RWPE2 (cell line): ENCODE data around the gene SATB1.

Source experiments
- ATAC-seq: fragments of 200-7000 bp; cut with Tn5 transposase; 3 replicates; pipeline ENCODE4 v1.9.1; 2021; ENCODE audit warnings: low read depth
- DNase-seq: peaks from one replicate; pipeline ENCODE4 v3.0.0-alpha.2; 2020; ENCODE audit warnings: low spot score
- H3K27ac ChIP-seq: fragments of 450-650 bp; 2 replicates; pipeline ENCODE4 v1.5.1; 2017; ENCODE audit warnings: mild to moderate bottlenecking; ENCODE audit not compliant: poor library complexity, severe bottlenecking
- H3K27me3 ChIP-seq: fragments of 250-450 bp; sonication (Bioruptor Pico); 2 replicates; pipeline ENCODE4 v1.5.1; 2021; ENCODE audit warnings: mild to moderate bottlenecking, moderate library complexity; ENCODE audit not compliant: insufficient read depth, poor library complexity, severe bottlenecking
- H3K36me3 ChIP-seq: fragments of 250-450 bp; sonication (Bioruptor Pico); 2 replicates; pipeline ENCODE4 v1.5.1; 2020; ENCODE audit warnings: low read depth, mild to moderate bottlenecking, moderate library complexity
- H3K4me1 ChIP-seq: fragments of 250-450 bp; sonication (Bioruptor Pico); 2 replicates; pipeline ENCODE4 v1.5.1; 2021; ENCODE audit warnings: mild to moderate bottlenecking, moderate library complexity; ENCODE audit not compliant: insufficient read depth, poor library complexity, severe bottlenecking
- H3K4me3 ChIP-seq: fragments of 250-450 bp; sonication (Bioruptor Pico); 2 replicates; pipeline ENCODE4 v1.5.1; 2021; ENCODE audit warnings: mild to moderate bottlenecking, moderate library complexity; ENCODE audit not compliant: severe bottlenecking
- H3K9me3 ChIP-seq: fragments of 250-450 bp; sonication (Bioruptor Pico); 2 replicates; pipeline ENCODE4 v1.5.1; 2021; ENCODE audit warnings: mild to moderate bottlenecking, moderate library complexity; ENCODE audit not compliant: severe bottlenecking
- TF ChIP-seq, protein P1 (sequence below): fragments of 450-650 bp; IDR thresholded peaks from one replicate; pipeline ENCODE4 v1.5.1; 2017; ENCODE audit warnings: mild to moderate bottlenecking, moderate library complexity; ENCODE audit not compliant: poor library complexity, severe bottlenecking

Gene SATB1

DNA sequence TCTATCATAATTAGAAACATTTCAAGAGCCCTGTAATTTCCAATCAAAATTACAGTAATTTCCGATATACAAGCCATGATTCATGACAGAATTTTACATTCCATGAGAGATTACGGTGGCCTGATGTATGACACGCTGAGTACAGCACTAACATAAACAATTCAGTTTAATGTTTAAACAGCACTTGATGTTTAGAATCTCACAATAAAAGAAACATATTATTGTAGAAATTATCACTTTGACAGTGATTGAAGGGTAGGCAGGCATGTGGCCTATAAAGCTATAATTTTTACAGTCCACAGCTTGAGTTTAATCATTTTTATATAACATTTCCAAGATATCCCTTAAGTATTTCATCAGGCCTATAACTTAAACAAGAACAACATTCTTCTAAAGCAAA lies 48.5 kb downstream of the SATB1 start:
- DNase-seq (no peak), ATAC-seq (no peak)
- no peak overlapping the region for H3K4me3 ChIP-seq
- H3K9me3 ChIP-seq: no peaks in the 10 kb centered on the region
- H3K4me1 ChIP-seq: no peaks in the 10 kb centered on the region
- no peaks in the 10 kb centered on the region for H3K27me3 ChIP-seq
- TF ChIP-seq, protein P1, sequence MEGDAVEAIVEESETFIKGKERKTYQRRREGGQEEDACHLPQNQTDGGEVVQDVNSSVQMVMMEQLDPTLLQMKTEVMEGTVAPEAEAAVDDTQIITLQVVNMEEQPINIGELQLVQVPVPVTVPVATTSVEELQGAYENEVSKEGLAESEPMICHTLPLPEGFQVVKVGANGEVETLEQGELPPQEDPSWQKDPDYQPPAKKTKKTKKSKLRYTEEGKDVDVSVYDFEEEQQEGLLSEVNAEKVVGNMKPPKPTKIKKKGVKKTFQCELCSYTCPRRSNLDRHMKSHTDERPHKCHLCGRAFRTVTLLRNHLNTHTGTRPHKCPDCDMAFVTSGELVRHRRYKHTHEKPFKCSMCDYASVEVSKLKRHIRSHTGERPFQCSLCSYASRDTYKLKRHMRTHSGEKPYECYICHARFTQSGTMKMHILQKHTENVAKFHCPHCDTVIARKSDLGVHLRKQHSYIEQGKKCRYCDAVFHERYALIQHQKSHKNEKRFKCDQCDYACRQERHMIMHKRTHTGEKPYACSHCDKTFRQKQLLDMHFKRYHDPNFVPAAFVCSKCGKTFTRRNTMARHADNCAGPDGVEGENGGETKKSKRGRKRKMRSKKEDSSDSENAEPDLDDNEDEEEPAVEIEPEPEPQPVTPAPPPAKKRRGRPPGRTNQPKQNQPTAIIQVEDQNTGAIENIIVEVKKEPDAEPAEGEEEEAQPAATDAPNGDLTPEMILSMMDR: no peak
- no peak overlapping the region for H3K27ac ChIP-seq
- no peaks in the 10 kb centered on the region for H3K36me3 ChIP-seq

DNA sequence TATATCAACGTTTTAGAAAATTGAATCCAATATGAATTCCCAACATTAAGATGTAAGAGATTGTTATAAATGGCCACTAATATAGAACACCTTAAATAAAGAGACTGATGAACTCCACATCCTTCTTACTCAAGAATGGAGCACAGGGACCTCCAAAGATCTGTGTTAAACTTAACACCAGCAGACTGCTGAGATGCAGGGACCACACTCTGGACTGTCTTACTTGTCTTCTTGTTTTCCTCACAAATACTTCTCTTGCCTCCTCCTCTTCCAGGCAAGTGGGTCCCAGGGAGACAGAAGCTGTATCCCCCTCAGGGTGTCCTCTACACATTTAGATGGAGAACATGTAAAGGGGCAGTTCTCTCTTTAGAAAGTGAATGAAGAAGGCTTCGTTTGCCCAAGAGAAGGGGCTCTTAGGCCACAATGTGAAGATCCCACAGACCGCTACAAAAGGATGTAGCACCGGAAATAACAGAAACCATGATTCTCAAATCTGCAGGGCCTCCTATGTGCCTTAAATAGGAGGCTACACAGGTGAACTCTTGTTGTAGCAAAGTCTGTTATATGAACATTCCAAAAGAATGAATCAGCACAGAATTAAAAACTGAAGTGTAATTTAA lies 52.2 kb downstream of the SATB1 start:
- H3K4me3 ChIP-seq: no peak overlapping the region

DNA sequence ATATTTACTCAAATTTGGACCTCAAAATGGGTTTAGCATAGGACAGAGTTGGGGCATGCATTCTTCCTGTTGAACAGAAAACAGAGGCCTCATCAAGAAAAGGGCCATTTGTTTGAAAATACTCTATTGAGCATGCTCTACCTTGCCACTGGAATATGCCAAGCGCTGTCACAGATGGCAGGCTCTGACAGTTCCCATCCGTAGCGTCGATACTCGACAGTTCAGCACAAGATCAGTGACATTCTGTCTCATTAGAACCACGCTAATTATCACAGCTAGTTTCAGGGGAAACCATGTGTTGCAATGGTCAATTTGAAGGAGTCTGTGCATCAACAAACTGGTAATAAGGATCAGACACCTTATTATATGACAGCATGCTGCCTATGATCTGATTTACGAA lies 54.5 kb downstream of the SATB1 start:
- no peaks in the 10 kb centered on the region for H3K4me1 ChIP-seq
- no peak for ATAC-seq
- TF ChIP-seq, protein P1: no peak
- H3K36me3 ChIP-seq: no peaks in the 10 kb centered on the region
- H3K27me3 ChIP-seq: no peaks in the 10 kb centered on the region
- H3K9me3 ChIP-seq: no peaks in the 10 kb centered on the region
- H3K4me3 ChIP-seq: no peak overlapping the region
- no peak overlapping the region for H3K27ac ChIP-seq
- DNase-seq: no peak

More for the DNA sequence above, 52.2 kb downstream of the SATB1 start:
- DNase-seq (no peak), ATAC-seq (no peak)
- Histone ChIP-seq H3K27ac (no peak overlapping the region), H3K9me3 (no peaks in the 10 kb centered on the region), H3K4me1 (no peaks in the 10 kb centered on the region), H3K36me3 (no peaks in the 10 kb centered on the region), H3K27me3 (no peaks in the 10 kb centered on the region)
- TF ChIP-seq, protein P1: no peak

DNA sequence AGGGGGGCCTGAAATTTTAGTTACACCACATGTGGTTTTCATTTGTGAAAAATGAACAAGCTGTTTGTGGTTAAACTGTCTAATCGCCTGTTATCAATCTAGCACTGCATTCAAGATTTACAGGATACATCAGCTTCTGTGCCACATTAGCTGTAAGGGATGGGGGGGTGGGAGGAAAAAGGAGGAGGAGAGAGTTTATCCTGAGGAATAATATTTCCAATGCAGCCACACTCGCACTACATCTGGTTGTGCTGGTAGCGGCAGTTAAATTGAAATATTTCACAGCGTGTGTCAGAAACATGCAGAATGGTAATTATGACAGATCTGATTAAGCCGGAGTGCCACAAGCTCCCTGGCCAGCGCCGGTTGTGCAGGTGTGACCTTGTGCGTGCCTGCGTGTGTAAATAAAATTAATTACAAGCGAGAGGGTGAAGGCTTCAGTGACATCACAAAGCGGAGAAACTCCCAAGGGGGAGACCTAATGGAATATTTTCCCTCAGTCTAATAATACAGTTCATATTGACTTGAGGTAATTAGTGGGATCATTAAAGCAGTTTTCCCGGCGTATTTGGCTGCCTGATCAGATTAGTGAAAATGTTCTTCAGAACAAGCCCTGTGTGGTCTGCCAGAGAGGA lies 55.5 kb downstream of the SATB1 start:
- H3K4me1 ChIP-seq: no peaks in the 10 kb centered on the region
- DNase-seq (no peak), ATAC-seq (no peak)
- H3K4me3 ChIP-seq: no peak overlapping the region
- H3K27me3 ChIP-seq: no peaks in the 10 kb centered on the region
- H3K27ac ChIP-seq: no peak overlapping the region
- TF ChIP-seq, protein P1: no peak
- no peaks in the 10 kb centered on the region for H3K9me3 ChIP-seq
- H3K36me3 ChIP-seq: no peaks in the 10 kb centered on the region

DNA sequence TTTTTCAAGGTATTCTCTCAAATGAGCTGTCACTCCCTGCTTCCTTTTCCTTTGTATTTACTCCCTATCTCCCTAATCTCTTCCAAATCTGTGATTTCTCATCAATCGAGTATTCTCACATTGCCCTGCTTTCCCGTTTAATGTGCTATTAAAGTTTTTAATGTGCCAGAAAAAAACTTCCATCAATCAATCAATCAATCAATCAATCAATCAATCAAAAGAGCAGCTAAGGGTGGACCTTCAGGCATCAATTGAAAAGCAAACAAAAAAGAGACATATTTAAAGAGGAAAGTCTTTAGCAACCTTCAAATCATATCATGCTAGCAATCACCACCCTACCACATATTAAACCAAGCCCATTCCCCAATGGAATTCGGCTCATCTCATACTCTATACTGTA lies 58.9 kb downstream of the SATB1 start:
- Histone ChIP-seq H3K4me3 (no peak overlapping the region), H3K27ac (no peak overlapping the region), H3K27me3 (no peaks in the 10 kb centered on the region), H3K4me1 (no peaks in the 10 kb centered on the region), H3K9me3 (no peaks in the 10 kb centered on the region), H3K36me3 (no peaks in the 10 kb centered on the region)
- TF ChIP-seq, protein P1: no peak
- DNase-seq (no peak), ATAC-seq (no peak)
